Activated CD4-positive, alpha-beta memory T cell treated with anti-CD3 and anti-CD28 coated beads, Interleukin-2, amount 10 ng/mL, durations not matched to agents 7 days and 5 days (primary cell): ENCODE results near the gene CNN1. TPM values are rescaled to one million over a fixed set of nuclear protein-coding genes. Genes with fewer than 3 reads are reported as not detected.

Experiments
- CTCF ChIA-PET: fragments of 350-600 bp; sonication (Branson Sonifier 250); formaldehyde crosslinking; loops from one replicate; lab custom pipeline; 2021; ENCODE audit warnings: antibody characterized with exemption, inconsistent platforms; lab: Charles Lee
- POLR2A ChIA-PET: fragments of 350-600 bp; sonication (Branson Sonifier 250); formaldehyde crosslinking; loops from one replicate; lab custom pipeline; 2021; ENCODE audit warnings: antibody characterized with exemption; lab: Charles Lee
- DNase-seq: peaks from one replicate; pipeline ENCODE4 v3.0.0-alpha.2; 2020
- H3K27ac Mint-ChIP-seq: one replicate; pipeline ENCODE4 v1.8.0; 2021; ENCODE audit warnings: mild to moderate bottlenecking, mixed read lengths
- H3K27me3 Mint-ChIP-seq: one replicate; pipeline ENCODE4 v1.8.0; 2021; ENCODE audit warnings: mixed read lengths
- H3K36me3 Mint-ChIP-seq: one replicate; pipeline ENCODE4 v1.8.0; 2021; ENCODE audit warnings: low read depth, mixed read lengths
- H3K4me1 Mint-ChIP-seq: one replicate; pipeline ENCODE4 v1.8.0; 2021; ENCODE audit warnings: mixed read lengths
- H3K4me3 Mint-ChIP-seq: one replicate; pipeline ENCODE4 v1.8.0; 2021; ENCODE audit warnings: mild to moderate bottlenecking, mixed read lengths
- H3K9me3 Mint-ChIP-seq: one replicate; pipeline ENCODE4 v1.8.0; 2021; ENCODE audit warnings: mixed read lengths
- total RNA-seq, 2 experiments: library from RNA; stranded (reverse); gene quantifications; one replicate each; pipeline ENCODE4 v1.2.3, GENCODE V29; 2021

The CNN1 gene
- total RNA-seq, 2 experiments from 2014 or later: not detected

GRCh38 chr19:11577451-11578257 is 39.0 kb downstream of the CNN1 start, which contains the start of gene ACP5:
Gene ACP5, minus strand, starts transcription at chr19:11577645. Its CDS starts 328 bp downstream, at chr19:11577317.
- H3K9me3 Mint-ChIP-seq: no peaks in the 10 kb centered on the region
- POLR2A ChIA-PET: interaction anchor here (0.9 to 1.2 kb wide), 2 partner anchors 19 to 49 kb away, joined by 3 read pairs; partner anchors contain the start of genes ECSIT and ELOF1
- no peaks in the 10 kb centered on the region for H3K27me3 Mint-ChIP-seq
- peak within 1 kb of the TSS; percentile 58 for H3K4me3 Mint-ChIP-seq
- no peaks in the 10 kb centered on the region for H3K36me3 Mint-ChIP-seq
- no peak for DNase-seq
- no peak within 1 kb of the TSS for H3K27ac Mint-ChIP-seq
- CTCF ChIA-PET: interaction anchor here (1.0 to 2.6 kb wide), 3 partner anchors 14 to 95 kb away, joined by 3 to 11 read pairs (median 4); no protein-coding TSS in a partner anchor
- H3K4me1 Mint-ChIP-seq: peaks cover 30% of the 10 kb centered on the region

GRCh38 chr19:11578258-11579142 is 39.8 kb downstream of the CNN1 start:
- DNase-seq: peak; percentile 47
- peaks cover 31% of the 10 kb centered on the region for H3K4me1 Mint-ChIP-seq
- peak overlapping the region; percentile 67 for H3K4me3 Mint-ChIP-seq
- POLR2A ChIA-PET: interaction anchor here (0.9 to 1.2 kb wide), 3 partner anchors 10 to 50 kb away, joined by 3 to 5 read pairs (median 3); partner anchors contain the start of genes ECSIT and ELOF1
- no peaks in the 10 kb centered on the region for H3K36me3 Mint-ChIP-seq
- CTCF ChIA-PET: interaction anchor here (1.0 to 2.6 kb wide), 3 partner anchors 15 to 96 kb away, joined by 3 to 11 read pairs (median 4); no protein-coding TSS in a partner anchor
- H3K27me3 Mint-ChIP-seq: no peaks in the 10 kb centered on the region
- H3K27ac Mint-ChIP-seq: no peak overlapping the region
- no peaks in the 10 kb centered on the region for H3K9me3 Mint-ChIP-seq

DNA sequence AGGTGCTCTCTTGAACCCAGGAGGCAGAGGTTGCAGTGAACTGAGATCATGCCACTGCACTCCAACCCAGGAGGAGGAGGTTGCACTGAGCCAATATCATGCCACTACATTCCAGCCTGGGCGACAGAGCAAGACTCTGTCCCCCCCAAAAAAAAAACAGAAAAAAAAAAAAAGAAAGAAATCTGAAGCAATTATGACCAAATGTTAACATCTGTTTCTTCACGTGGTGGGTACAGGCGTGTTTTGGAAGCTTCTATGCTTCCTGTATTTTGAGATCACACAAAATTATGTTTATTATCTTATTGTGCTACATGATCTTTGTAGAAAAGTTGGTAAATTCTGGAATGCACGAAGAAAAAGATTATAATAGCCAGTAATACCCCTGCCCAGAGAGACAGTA is 41.5 kb downstream of the CNN1 start:
- POLR2A ChIA-PET: no interaction called here
- Mint-ChIP-seq H3K4me3 (no peak overlapping the region), H3K9me3 (no peaks in the 10 kb centered on the region), H3K36me3 (no peaks in the 10 kb centered on the region), H3K27me3 (no peaks in the 10 kb centered on the region), H3K27ac (no peak overlapping the region), H3K4me1 (peaks cover 27% of the 10 kb centered on the region)
- CTCF ChIA-PET: interaction anchor here (0.7 to 1.8 kb wide), 5 partner anchors 20 to 198 kb away, joined by 3 to 10 read pairs (median 4); partner anchors contain the start of gene ELOF1
- DNase-seq: no peak

- peak overlapping the region; percentile 60 for H3K4me3 Mint-ChIP-seq
- CTCF ChIA-PET: interaction anchor here (0.7 to 1.8 kb wide), 8 partner anchors 20 to 342 kb away, joined by 3 to 10 read pairs (median 4); no protein-coding TSS in a partner anchor
- no peaks in the 10 kb centered on the region for H3K9me3 Mint-ChIP-seq
- no peaks in the 10 kb centered on the region for H3K36me3 Mint-ChIP-seq
- peaks cover 27% of the 10 kb centered on the region for H3K4me1 Mint-ChIP-seq
- peak overlapping the region; percentile 79 for H3K27ac Mint-ChIP-seq
- DNase-seq: peak; percentile 48
- H3K27me3 Mint-ChIP-seq: no peaks in the 10 kb centered on the region
- POLR2A ChIA-PET: interaction anchor here (1.4 to 1.5 kb wide), 2 partner anchors 21 to 23 kb away, joined by 5 to 9 read pairs; partner anchors contain the start of gene ELOF1
Measured at GRCh38 chr19:11581740-11582139, 43.1 kb downstream of the CNN1 start.

GRCh38 chr19:11586331-11586730 is 47.7 kb downstream of the CNN1 start:
- ChIA-PET CTCF (interaction anchor here (0.6 to 2.8 kb wide), 3 partner anchors 26 to 50 kb away, joined by 3 to 9 read pairs (median 3); no protein-coding TSS in a partner anchor), POLR2A (no interaction called here)
- Mint-ChIP-seq H3K4me1 (peaks cover 17% of the 10 kb centered on the region), H3K4me3 (no peak overlapping the region), H3K9me3 (no peaks in the 10 kb centered on the region), H3K27ac (no peak overlapping the region), H3K36me3 (no peaks in the 10 kb centered on the region), H3K27me3 (no peaks in the 10 kb centered on the region)
- no peak for DNase-seq

GRCh38 chr19:11587302-11587974 is 48.8 kb downstream of the CNN1 start:
- Mint-ChIP-seq H3K9me3 (no peaks in the 10 kb centered on the region), H3K4me3 (no peak overlapping the region), H3K27ac (no peak overlapping the region), H3K27me3 (no peaks in the 10 kb centered on the region), H3K36me3 (no peaks in the 10 kb centered on the region), H3K4me1 (peaks cover 10% of the 10 kb centered on the region)
- POLR2A ChIA-PET: interaction anchor here (1.5 to 1.9 kb wide), 2 partner anchors 10 to 27 kb away, joined by 4 to 5 read pairs; partner anchors contain the start of gene ZNF627
- DNase-seq: peak; percentile 83
- CTCF ChIA-PET: interaction anchor here (0.6 to 1.2 kb wide), 6 partner anchors 10 to 294 kb away, joined by 3 to 7 read pairs (median 5); partner anchors contain the start of gene ZNF627

GRCh38 chr19:11587975-11588631 is 49.5 kb downstream of the CNN1 start:
- Mint-ChIP-seq H3K9me3 (no peaks in the 10 kb centered on the region), H3K27ac (no peak overlapping the region), H3K4me3 (no peak overlapping the region), H3K36me3 (no peaks in the 10 kb centered on the region), H3K27me3 (no peaks in the 10 kb centered on the region), H3K4me1 (peaks cover 10% of the 10 kb centered on the region)
- CTCF ChIA-PET: interaction anchor here (0.6 to 1.5 kb wide), 7 partner anchors 9 to 294 kb away, joined by 3 to 7 read pairs (median 5); partner anchors contain the start of genes ELOF1 and ZNF627
- no peak for DNase-seq
- POLR2A ChIA-PET: interaction anchor here (1.3 to 1.9 kb wide), 3 partner anchors 9 to 105 kb away, joined by 3 to 5 read pairs (median 4); partner anchors contain the start of gene ZNF627

DNA sequence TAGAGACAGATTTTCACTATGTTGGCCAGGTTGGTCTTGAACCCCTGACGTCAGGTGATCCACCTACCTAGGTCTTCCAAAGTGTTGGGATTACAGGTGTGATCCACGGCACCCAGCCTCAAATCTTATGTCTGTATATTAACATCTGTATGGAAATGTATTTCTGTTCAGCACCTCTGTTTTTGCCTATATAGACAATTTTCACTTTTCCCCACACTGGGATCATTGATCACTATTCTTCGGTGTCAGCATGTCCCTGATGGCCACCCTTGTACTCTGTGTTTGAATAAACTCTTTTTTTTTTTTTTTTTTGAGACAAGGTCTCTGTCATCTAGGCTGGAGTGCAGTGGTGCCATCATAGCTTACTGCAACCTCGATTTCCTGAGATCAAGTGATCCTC is 55.4 kb downstream of the CNN1 start:
- no peaks in the 10 kb centered on the region for H3K9me3 Mint-ChIP-seq
- no peak overlapping the region for H3K27ac Mint-ChIP-seq
- DNase-seq: no peak
- ChIA-PET CTCF (no interaction called here), POLR2A (interaction anchor here (0.6 to 1.4 kb wide), 2 partner anchors 34 to 88 kb away, joined by 3 read pairs; partner anchors contain the start of gene ZNF653)
- no peak overlapping the region for H3K4me3 Mint-ChIP-seq
- H3K36me3 Mint-ChIP-seq: peaks cover 5% of the 10 kb centered on the region
- H3K27me3 Mint-ChIP-seq: no peaks in the 10 kb centered on the region
- H3K4me1 Mint-ChIP-seq: peaks cover 16% of the 10 kb centered on the region

- ChIA-PET CTCF (interaction anchor here (0.9 to 1.1 kb wide), 2 partner anchors 37 to 495 kb away, joined by 4 read pairs; partner anchors contain the start of gene ELOF1), POLR2A (no interaction called here)
- DNase-seq: no peak
- Mint-ChIP-seq H3K4me3 (peak overlapping the region; percentile 0), H3K36me3 (peaks cover 13% of the 10 kb centered on the region), H3K4me1 (peaks cover 18% of the 10 kb centered on the region), H3K9me3 (no peaks in the 10 kb centered on the region), H3K27ac (no peak overlapping the region), H3K27me3 (no peaks in the 10 kb centered on the region)
Measured at GRCh38 chr19:11596156-11596555, 57.5 kb downstream of the CNN1 start.

DNA sequence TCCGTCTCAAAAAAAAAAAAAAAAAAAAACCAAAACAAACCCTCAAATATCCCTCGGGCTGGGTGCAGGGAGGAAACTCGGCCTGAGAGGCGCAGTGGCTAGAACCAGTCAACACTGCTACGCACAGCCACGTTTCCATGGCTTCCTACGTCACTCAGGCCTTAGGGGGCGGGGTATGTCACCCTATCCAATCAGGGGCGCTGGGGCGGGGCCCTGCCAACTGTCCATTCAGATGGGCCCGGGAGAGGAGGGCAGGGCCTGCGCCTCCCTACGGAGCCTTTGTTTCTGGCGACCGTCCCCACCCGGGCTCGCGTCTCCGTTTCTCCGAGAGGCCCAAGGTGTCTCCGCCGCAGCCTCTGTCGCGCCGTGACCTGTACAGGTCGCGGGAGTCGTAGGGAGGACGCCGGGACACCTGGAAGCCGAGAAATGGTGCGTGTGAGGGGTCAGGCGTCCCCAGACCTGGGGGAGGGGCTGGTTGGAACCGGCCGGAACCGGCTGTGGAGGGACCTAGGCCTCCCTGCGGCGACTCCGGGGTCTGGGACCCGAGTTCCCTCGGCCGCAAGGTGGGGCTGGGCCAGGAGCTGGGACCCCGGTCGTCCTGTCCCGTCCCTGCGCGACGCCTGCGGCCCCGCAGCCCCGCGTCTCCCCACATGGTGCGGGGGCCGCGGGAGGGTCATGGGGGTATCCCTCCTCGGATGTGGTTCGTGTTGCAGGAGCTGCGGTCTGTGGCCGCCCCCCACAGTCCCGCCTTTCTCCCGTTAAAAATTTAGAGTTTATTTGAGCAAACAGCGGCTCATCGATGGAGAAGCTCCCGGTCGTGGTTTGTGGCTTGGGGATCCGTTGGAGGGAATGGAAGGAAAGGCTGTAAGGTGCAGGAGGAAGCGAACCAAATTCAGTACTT is 58.8 kb downstream of the CNN1 start, which contains the start of gene ZNF627:
Gene ZNF627 (plus strand): TSS at position 282 of the 901 bp plus-strand sequence. CDS start 145 bp downstream, at position 427.
- Mint-ChIP-seq H3K27ac (peak within 1 kb of the TSS; percentile 74), H3K9me3 (peaks cover 5% of the 10 kb centered on the region), H3K4me3 (peak within 1 kb of the TSS; percentile 83), H3K4me1 (peaks cover 18% of the 10 kb centered on the region), H3K36me3 (peaks cover 19% of the 10 kb centered on the region), H3K27me3 (no peaks in the 10 kb centered on the region)
- DNase-seq: peak; percentile 99
- POLR2A ChIA-PET: interaction anchor here (0.6 to 1.5 kb wide), 8 partner anchors 8 to 169 kb away, joined by 3 to 6 read pairs (median 4); partner anchors contain the start of genes ECSIT, ELOF1 and ZNF441
- CTCF ChIA-PET: interaction anchor here (0.8 to 1.1 kb wide), 4 partner anchors 9 to 494 kb away, joined by 3 to 4 read pairs (median 4); partner anchors contain the start of gene ELOF1
